Measurements from ENCODE around the gene ABHD4.
"Not testable (repeated sequence)": the region's sequence is repeated elsewhere in the genome, so short reads cannot be mapped to it uniquely, and the experiment has no call there.

ABHD4 gene

DNA sequence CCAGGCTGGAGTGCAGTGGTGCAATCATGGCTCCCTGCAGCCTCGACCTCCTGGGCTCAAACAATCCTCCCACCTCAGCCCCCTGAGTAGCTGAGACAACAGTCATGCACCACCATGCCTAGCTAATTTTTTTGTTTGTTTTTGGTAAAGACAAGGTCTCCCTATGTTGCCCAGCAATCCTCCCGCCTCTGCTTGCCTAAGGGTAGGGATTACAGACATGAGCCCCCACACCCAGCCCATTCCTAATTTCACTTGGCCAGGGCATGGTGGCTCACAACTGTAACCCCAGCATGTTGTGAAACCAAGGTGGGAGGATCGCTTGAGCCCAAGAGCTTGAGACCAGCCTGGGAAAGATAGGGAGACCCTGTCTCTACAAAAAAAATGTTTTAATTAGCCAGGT, 18.2 kb upstream of the ABHD4 start:
- Histone ChIP-seq H3K4me3 (ENCODE audit: low read depth, low read length) (no peak overlapping the region), H3K27me3 (replicated peaks) (no peaks in the 10 kb centered on the region), H3K36me3 (replicated peaks) (peaks cover 5% of the 10 kb centered on the region), H3K27ac (no peak overlapping the region)
- in situ Hi-C loops (cut with HindIII; ENCODE audit: low pct_ligation_motif_present, low sequenced_read_pairs), result loop anchor here (10.0 kb wide), 1 partner anchor 65 kb away; the partner anchor contains the start of gene OR6J1
- TF ChIP-seq, protein P1, sequence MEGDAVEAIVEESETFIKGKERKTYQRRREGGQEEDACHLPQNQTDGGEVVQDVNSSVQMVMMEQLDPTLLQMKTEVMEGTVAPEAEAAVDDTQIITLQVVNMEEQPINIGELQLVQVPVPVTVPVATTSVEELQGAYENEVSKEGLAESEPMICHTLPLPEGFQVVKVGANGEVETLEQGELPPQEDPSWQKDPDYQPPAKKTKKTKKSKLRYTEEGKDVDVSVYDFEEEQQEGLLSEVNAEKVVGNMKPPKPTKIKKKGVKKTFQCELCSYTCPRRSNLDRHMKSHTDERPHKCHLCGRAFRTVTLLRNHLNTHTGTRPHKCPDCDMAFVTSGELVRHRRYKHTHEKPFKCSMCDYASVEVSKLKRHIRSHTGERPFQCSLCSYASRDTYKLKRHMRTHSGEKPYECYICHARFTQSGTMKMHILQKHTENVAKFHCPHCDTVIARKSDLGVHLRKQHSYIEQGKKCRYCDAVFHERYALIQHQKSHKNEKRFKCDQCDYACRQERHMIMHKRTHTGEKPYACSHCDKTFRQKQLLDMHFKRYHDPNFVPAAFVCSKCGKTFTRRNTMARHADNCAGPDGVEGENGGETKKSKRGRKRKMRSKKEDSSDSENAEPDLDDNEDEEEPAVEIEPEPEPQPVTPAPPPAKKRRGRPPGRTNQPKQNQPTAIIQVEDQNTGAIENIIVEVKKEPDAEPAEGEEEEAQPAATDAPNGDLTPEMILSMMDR (IDR thresholded peaks at IDR 0.05; ENCODE audit: low read depth, low read length, missing control alignments), result no peak
- no peak for DNase-seq

DNA sequence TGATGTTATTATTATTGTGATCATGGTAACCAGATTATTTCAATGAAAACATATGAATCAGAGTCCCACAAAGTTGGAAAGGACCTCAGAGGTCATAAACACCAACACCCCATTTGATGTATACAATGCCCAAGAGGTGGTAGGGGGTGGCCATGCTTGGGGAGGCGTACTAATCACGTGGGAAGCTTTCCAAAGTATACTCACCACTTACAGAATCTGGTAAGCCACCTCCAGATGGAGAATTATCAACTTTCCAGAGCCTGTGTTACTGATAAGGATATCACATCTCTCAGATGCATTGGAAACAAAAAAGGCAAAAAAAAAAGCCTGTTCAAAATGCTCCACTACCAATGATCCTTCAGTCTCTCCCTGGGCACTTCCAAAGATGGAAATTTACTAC, 17.5 kb upstream of the ABHD4 start:
- TF ChIP-seq, protein P1 (IDR thresholded peaks at IDR 0.05; ENCODE audit: low read depth, low read length, missing control alignments), result no peak
- DNase-seq, result no peak
- H3K4me3 ChIP-seq (ENCODE audit: low read depth, low read length), result no peak overlapping the region
- H3K27ac ChIP-seq, result no peak overlapping the region
- in situ Hi-C loops (cut with HindIII; ENCODE audit: low pct_ligation_motif_present, low sequenced_read_pairs), result no loop called here
- H3K36me3 ChIP-seq (replicated peaks), result peaks cover 5% of the 10 kb centered on the region
- no peaks in the 10 kb centered on the region for H3K27me3 ChIP-seq (replicated peaks)

DNA sequence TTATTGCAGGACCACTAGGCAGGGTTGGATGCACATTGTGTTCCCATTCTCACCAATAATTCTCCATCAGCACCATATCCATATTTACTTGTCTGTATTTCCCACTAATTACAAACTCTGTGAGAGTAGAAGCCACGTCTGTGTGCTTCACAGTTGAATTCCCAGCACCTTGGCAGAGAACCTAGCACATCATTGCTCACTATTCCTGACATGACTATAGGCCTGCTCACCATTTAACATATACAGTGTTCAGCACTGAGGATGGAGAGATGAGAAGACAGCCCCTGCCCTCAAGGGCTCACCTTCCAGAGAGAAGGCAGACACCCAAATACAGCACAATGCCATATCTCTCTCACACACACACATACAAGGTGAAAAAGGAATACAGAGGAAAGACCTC, 14.1 kb upstream of the ABHD4 start:
- Histone ChIP-seq H3K27me3 (replicated peaks) (no peaks in the 10 kb centered on the region), H3K36me3 (replicated peaks) (peaks cover 6% of the 10 kb centered on the region), H3K27ac (no peak overlapping the region), H3K4me3 (ENCODE audit: low read depth, low read length) (no peak overlapping the region)
- TF ChIP-seq, protein P1 (IDR thresholded peaks at IDR 0.05; ENCODE audit: low read depth, low read length, missing control alignments), result no peak
- DNase-seq, result no peak
- in situ Hi-C loops (cut with HindIII; ENCODE audit: low pct_ligation_motif_present, low sequenced_read_pairs), result no loop called here

DNA sequence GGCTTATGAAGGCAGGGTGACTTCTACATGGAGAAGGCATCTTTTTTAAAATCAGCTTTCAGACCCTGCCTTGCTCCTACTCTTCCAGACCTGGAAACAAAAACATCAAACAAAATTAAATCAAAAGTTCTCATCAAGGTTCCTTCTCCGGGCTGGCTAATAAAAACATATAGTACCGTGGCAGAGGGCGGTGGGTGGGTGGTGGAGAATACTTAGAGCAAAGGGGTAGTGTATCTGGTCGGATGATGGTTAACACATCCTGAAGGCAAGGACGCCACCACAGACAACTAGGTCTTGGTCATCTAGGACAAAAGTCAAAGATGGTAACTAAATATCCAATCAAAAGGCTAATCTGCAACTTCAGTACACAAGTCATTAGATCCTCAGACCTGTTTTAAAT, 10.9 kb upstream of the ABHD4 start:
- Histone ChIP-seq H3K4me3 (ENCODE audit: low read depth, low read length) (no peak overlapping the region), H3K27ac (no peak overlapping the region), H3K27me3 (replicated peaks) (no peaks in the 10 kb centered on the region), H3K36me3 (replicated peaks) (peaks cover 2% of the 10 kb centered on the region)
- no peak for DNase-seq
- in situ Hi-C loops (cut with HindIII; ENCODE audit: low pct_ligation_motif_present, low sequenced_read_pairs), result no loop called here
- TF ChIP-seq, protein P1 (IDR thresholded peaks at IDR 0.05; ENCODE audit: low read depth, low read length, missing control alignments), result no peak

DNA sequence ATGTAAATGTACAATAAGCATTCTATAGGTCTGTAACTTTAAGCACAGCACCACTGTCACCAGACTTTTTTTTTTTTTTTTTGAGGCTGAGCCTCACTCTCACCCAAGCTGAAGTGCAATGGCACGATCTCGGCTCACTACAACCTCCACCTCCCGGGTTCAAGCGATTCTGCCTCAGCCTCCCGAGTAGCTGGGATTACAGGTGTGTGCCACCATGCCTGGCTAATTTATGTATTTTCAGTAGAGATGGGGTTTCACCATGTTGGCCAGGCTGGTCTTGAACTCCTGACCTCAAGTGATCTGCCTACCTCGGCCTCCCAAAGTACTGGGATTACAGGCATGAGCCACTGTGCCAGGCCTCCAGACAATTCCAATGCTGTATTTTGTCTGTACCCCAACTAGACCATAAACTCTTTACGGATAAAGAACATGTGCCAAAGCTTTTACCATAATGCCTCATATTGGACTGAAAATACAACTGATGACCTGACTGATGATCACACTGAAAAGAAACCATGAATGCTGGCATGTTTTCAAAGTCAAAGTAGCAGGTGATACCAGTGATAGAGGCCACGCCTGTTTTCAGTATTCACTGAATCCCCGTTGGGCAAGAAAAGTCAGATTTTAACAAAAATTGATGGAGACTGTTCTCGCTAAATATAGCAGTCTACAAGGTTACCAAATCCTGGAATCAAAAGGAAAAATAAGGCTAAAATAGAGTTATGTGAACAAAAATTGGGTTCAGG, 10.2 kb upstream of the ABHD4 start:
- H3K36me3 ChIP-seq (replicated peaks); in situ Hi-C loops (cut with HindIII; ENCODE audit: low pct_ligation_motif_present, low sequenced_read_pairs); H3K27me3 ChIP-seq (replicated peaks); DNase-seq: not testable (repeated sequence)
- H3K27ac ChIP-seq, result peak overlapping the region; percentile 98
- peak overlapping the region; percentile 98 for H3K4me3 ChIP-seq (ENCODE audit: low read depth, low read length)

DNA sequence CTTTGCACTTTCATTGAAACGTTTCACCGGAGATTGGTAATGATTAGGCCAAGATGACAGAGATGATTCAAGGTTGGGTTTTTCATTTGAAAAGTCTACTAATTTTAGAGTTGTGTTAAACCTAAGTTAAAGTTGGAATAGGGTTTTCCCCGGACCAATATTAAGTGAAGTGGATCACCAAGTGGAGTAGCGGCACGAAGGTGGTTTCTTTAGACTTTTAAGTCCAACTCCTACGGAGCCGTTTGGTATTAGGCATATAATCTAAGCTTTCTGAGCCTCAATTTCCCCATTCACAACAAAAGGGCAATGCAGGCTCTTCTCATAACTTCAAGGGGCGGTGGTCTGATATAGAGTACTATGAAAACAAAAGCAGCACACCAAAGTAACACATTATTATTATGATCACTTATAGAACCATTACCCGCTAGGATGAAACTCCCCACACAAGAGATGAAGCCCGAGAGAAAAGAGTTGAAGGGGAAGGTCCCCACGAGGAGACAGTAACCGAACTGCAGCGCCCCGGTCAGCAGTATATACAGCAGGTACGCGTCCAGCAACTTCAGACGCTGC, 9.5 kb upstream of the ABHD4 start:
- in situ Hi-C loops (cut with HindIII; ENCODE audit: low pct_ligation_motif_present, low sequenced_read_pairs), result no loop called here
- Histone ChIP-seq H3K27ac (peak overlapping the region; percentile 98), H3K27me3 (replicated peaks) (no peaks in the 10 kb centered on the region), H3K4me3 (ENCODE audit: low read depth, low read length) (peak overlapping the region; percentile 98), H3K36me3 (replicated peaks) (peaks cover 2% of the 10 kb centered on the region)
- DNase-seq, result no peak
- TF ChIP-seq, protein P1 (IDR thresholded peaks at IDR 0.05; ENCODE audit: low read depth, low read length, missing control alignments), result no peak
